GM13976 (cell line): ENCODE data around the gene COA3.

Source experiments
- DNase-seq: peaks from one replicate; pipeline ENCODE4 v3.0.0; 2012; ENCODE audit warnings: low spot score
- CTCF ChIP-seq: IDR thresholded peaks from 2 replicates; pipeline ENCODE4 v1.5.1; 2012; ENCODE audit warnings: borderline replicate concordance, mild to moderate bottlenecking; ENCODE audit not compliant: insufficient read depth; ENCODE audit errors: extremely low read depth, missing control alignments, control extremely low read depth
- in situ Hi-C: fragments of 300-500 bp; cut with MboI; formaldehyde crosslinking; loops from one replicate; pipeline ENCODE4 v1.12.0; 2022; ENCODE audit warnings: low sequenced_read_pairs, mixed read lengths, inconsistent platforms; ENCODE audit not compliant: unreplicated experiment

COA3 gene

DNA sequence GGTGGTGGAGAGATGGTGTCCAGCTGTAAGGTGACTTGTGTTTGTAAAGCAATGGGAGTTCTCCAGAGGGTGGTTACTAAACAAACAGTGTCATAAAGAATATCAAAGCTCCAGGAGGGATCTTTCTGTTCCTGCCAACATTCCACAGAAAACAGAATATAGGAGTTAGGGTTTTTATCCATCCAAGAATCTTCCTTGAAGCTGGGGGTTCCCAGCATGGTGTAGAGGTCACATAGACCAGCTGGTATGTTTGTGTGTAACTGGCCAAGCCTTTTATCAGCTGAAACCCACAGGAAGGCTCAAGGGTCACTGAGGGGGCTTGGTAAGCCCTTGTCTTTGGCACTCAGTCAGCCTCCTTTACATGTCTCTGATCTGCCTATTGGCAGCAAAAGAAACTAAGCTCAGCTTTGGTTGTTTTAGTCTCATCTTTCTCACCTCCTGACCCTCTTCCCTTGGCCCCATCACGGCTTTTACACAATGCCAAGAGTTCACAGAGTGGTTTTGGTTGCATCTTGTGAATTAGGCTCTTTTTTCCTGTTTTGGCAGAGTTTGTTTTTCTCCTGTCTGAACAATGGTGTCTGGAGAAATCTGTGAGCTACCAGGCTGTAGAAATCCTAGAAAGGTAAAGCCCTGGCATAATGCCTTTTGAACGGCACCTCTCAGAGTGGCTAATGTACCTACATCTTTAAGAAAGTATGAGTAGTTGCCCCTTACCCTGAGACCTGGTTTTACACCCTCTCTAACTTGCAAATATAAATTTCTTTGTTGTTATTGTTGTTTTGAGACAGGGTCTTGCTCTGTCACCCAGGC lies 4.8 kb upstream of the COA3 start:
- in situ Hi-C loops = no loop called here
- DNase-seq = no peak
- TF ChIP-seq CTCF = no peak

DNA sequence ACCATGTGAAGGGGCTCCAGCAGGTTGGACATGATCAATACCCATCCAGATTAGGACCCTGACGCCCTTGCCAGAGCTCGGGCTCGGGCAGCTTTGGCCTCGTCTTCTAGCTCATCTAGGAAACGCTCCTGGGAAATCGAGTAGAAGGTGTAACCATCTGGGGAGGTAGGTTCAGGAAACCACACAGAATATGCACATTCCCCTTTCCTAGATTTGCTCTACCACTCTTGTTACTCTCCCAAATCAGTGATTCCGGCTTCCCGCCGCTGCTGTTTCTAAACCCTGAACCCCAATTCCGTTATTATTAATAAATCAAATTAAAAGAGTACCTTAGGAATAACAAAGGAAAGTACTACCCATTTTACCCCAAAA lies 507 bp downstream of the COA3 start:
- no peak for DNase-seq
- no peak for TF ChIP-seq CTCF
- in situ Hi-C loops = no loop called here

GRCh38 chr17:42797067-42798007 lies 1.2 kb downstream of the COA3 start:
- in situ Hi-C loops = no loop called here
- TF ChIP-seq CTCF = no peak
- no peak for DNase-seq

GRCh38 chr17:42796066-42796758 lies 2.3 kb downstream of the COA3 start:
- DNase-seq = no peak
- in situ Hi-C loops = no loop called here
- TF ChIP-seq CTCF = no peak

DNA sequence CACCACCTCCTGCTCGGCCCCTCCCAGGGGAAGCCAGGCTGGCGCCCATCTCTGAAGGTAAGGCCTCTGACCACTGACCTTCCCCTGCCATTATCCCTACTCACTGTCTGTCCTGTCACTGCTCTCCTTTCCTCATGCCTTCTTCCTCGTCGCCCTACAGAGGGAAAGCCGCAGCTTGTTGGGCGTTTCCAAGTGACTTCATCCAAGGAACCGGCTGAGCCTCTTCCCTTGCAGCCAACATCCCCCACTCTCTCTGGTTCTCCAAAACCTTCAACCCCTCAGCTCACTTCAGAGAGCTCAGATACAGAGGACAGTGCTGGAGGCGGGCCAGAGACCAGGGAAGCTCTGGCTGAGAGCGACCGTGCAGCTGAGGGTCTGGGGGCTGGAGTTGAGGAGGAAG lies 3.0 kb downstream of the COA3 start:
- in situ Hi-C loops = no loop called here
- TF ChIP-seq CTCF = no peak
- DNase-seq = no peak

GRCh38 chr17:42795061-42795460 lies 3.4 kb downstream of the COA3 start:
- no peak for DNase-seq
- in situ Hi-C loops = no loop called here
- TF ChIP-seq CTCF = no peak
